ENCODE measurements around the gene HAT1. TPM values are rescaled to one million over a fixed set of nuclear protein-coding genes. Genes with fewer than 3 reads are reported as not detected.

The HAT1 gene
- 10 to 100 TPM in 1 of 2 donors, 1 to 10 TPM in 1; 7.2 to 29.4 TPM for polyA plus RNA-seq

DNA sequence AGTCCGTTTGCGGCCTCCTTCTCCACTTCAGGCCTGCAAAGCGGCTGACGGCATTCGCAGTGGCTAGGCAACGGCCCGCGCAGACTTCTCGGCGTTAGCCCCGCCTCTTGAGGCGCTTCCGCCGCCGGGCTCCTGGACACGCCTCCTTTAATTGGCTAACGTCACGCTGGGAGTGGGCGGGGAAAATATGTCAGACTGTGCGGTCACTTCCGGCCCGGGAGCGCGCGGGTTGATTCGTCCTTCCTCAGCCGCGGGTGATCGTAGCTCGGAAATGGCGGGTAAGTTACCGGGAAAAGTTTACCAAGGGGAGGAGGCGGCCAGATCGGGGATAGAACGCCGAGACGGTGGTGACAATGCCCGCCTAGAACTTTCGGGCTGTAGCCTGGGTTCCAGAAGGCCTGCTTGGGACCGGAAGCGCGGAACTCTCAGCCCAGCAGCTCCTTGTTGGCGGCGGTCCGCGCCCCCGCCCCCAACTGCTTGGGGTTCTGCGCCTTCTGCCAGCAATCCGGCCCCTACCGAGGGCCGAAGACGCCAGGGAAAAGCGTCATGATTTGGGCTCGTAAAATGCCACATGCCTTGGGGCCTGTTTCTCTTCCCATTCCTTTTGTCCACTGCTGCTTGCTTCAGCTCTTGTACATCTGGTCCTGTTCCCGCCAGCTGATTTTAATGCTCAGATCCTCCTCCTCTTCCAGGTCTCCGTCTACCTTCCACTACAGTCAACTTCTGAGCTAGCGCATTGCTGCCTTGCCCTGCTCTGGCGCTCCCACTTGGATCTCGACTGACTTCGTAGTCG is at the start of gene HAT1:
HAT1 (plus strand) TSS at position 232 of the 793 bp plus-strand sequence; CDS start at position 272, 40 bp downstream.
- peaks cover 0 to under 1% of the 10 kb centered on the region in 2 donors for H3K36me3 ChIP-seq (ENCODE audit: control insufficient read depth in 2 of 2, insufficient read depth in 2 of 2, low read length in 1 of 2)
- H3K9me3 ChIP-seq (ENCODE audit: control insufficient read depth in 2 of 2, insufficient read depth in 1 of 2, low read depth in 1 of 2, low read length in 1 of 2): no peaks in the 10 kb centered on the region
- peak within 1 kb of the TSS; percentile 82 to 96 for H3K4me3 ChIP-seq (ENCODE audit: low read depth in 1 of 2, low read length in 2 of 2)
- no peaks in the 10 kb centered on the region for H3K27me3 ChIP-seq (ENCODE audit: control insufficient read depth in 1 of 2, insufficient read depth in 2 of 2, low read length in 2 of 2)
- WGBS, 2 donors: 0% methylated on average over 61 of the region's 61 CpGs
- H3K27ac ChIP-seq (ENCODE audit: low read depth in 2 of 2, low read length in 1 of 2): peak within 1 kb of the TSS; percentile 90 to 97
- no peaks in the 10 kb centered on the region for H3K4me1 ChIP-seq (ENCODE audit: control insufficient read depth in 2 of 2, insufficient read depth in 2 of 2, low read length in 1 of 2)

DNA sequence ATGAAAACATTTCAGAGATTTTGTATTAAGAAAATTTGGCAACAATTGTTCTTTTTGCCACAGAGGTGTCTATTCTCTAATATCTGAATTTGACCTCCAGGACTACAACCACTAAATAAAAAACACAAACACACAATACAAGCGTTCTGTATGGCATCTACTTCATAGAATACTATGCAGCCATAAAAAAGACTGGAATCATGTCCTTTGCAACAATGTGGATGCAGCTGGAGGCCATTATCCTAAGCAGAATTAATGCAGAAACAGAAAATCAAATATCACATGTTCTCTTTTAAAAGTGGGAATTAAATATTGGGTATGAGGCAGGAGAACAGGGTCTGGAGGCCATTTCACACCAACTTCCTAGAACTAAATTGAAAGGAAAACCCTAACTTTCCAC is 47.7 kb upstream of the HAT1 start:
- no peaks in the 10 kb centered on the region for H3K27me3 ChIP-seq (ENCODE audit: control insufficient read depth in 1 of 2, insufficient read depth in 2 of 2, low read length in 2 of 2)
- no peak overlapping the region for H3K27ac ChIP-seq (ENCODE audit: low read depth in 2 of 2, low read length in 1 of 2)
- no peaks in the 10 kb centered on the region for H3K4me1 ChIP-seq (ENCODE audit: control insufficient read depth in 2 of 2, insufficient read depth in 2 of 2, low read length in 1 of 2)
- no peaks in the 10 kb centered on the region for H3K9me3 ChIP-seq (ENCODE audit: control insufficient read depth in 2 of 2, insufficient read depth in 1 of 2, low read depth in 1 of 2, low read length in 1 of 2)
- 95 to 97% methylated on average over 1 of the region's 1 CpG for WGBS, 2 donors
- H3K36me3 ChIP-seq (ENCODE audit: control insufficient read depth in 2 of 2, insufficient read depth in 2 of 2, low read length in 1 of 2): peaks cover 0 to 3% of the 10 kb centered on the region in 2 donors
- no peak overlapping the region for H3K4me3 ChIP-seq (ENCODE audit: low read depth in 1 of 2, low read length in 2 of 2)

DNA sequence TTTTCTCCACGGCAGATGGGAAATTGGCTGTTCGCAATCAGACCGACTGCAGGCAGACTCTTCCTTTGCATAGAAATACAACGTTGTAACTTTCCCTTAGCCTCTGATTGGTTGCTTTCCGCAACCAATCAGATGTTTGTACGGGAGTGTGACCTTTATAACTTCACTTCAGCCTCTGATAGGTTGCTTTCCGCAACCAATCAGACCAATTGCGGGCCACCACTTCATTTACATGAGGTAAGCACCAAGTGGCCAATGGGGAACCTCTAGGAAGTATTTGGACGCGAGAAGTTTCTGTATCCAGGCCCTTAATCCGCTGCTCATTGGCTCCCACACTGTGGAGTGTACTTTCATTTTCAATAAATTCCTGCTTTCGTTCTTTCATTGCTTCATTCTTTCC is 47.3 kb upstream of the HAT1 start:
- no peak overlapping the region for H3K27ac ChIP-seq (ENCODE audit: low read depth in 2 of 2, low read length in 1 of 2)
- no peaks in the 10 kb centered on the region for H3K4me1 ChIP-seq (ENCODE audit: control insufficient read depth in 2 of 2, insufficient read depth in 2 of 2, low read length in 1 of 2)
- no peaks in the 10 kb centered on the region for H3K9me3 ChIP-seq (ENCODE audit: control insufficient read depth in 2 of 2, insufficient read depth in 1 of 2, low read depth in 1 of 2, low read length in 1 of 2)
- peaks cover 0 to 3% of the 10 kb centered on the region in 2 donors for H3K36me3 ChIP-seq (ENCODE audit: control insufficient read depth in 2 of 2, insufficient read depth in 2 of 2, low read length in 1 of 2)
- no peaks in the 10 kb centered on the region for H3K27me3 ChIP-seq (ENCODE audit: control insufficient read depth in 1 of 2, insufficient read depth in 2 of 2, low read length in 2 of 2)
- no peak overlapping the region for H3K4me3 ChIP-seq (ENCODE audit: low read depth in 1 of 2, low read length in 2 of 2)
- WGBS, 2 donors: 89 to 90% methylated on average over 12 of the region's 12 CpGs

DNA sequence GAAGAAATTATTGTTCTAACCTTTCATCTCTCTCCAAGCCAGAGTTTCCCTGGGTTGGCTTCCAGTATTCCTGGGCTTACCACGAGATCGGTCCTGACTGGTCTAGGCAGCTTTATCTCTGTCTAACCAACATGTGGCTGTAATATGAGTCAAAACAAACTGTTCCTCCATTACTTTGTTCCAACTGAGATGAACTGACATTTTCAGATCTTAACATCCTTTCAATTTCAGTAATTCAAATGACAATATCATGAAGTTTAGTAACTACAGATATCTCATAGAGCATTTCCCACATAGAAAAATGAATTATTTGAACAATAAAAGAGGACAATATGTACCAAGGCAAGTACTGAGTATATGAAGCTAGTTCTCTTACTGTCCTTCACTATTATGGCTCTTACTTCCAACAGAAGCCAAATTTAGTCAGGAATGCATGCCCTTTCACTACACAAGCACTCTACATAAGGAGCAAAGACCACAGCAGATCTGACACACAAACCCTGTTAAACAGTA is 43.7 kb upstream of the HAT1 start:
- H3K4me3 ChIP-seq (ENCODE audit: low read depth in 1 of 2, low read length in 2 of 2): no peak overlapping the region
- H3K27me3 ChIP-seq (ENCODE audit: control insufficient read depth in 1 of 2, insufficient read depth in 2 of 2, low read length in 2 of 2): no peaks in the 10 kb centered on the region
- no peaks in the 10 kb centered on the region for H3K9me3 ChIP-seq (ENCODE audit: control insufficient read depth in 2 of 2, insufficient read depth in 1 of 2, low read depth in 1 of 2, low read length in 1 of 2)
- no peak overlapping the region for H3K27ac ChIP-seq (ENCODE audit: low read depth in 2 of 2, low read length in 1 of 2)
- H3K36me3 ChIP-seq (ENCODE audit: control insufficient read depth in 2 of 2, insufficient read depth in 2 of 2, low read length in 1 of 2): no peaks in the 10 kb centered on the region
- H3K4me1 ChIP-seq (ENCODE audit: control insufficient read depth in 2 of 2, insufficient read depth in 2 of 2, low read length in 1 of 2): no peaks in the 10 kb centered on the region
- 19 to 21% methylated on average over 2 of the region's 2 CpGs for WGBS, 2 donors

DNA sequence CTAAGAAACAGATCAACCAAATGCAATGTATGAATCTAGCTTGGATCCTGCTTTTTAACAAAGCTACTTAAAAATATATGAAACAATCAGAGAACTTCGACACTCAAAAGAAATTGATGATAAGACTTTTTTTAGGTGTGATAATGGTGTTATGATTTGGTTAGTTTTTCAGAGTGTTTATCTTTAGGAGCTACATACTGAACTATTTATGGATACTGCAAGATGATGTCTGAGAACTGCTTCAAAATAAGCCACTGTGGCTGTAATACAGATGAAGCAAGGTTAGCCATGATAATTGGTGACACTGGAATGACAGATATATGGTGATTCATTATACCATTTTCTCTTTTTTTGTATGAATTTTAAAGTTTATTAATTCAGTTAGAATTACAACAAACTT is 42.4 kb upstream of the HAT1 start:
- Histone ChIP-seq H3K27me3 (ENCODE audit: control insufficient read depth in 1 of 2, insufficient read depth in 2 of 2, low read length in 2 of 2) (no peaks in the 10 kb centered on the region), H3K4me3 (ENCODE audit: low read depth in 1 of 2, low read length in 2 of 2) (no peak overlapping the region), H3K9me3 (ENCODE audit: control insufficient read depth in 2 of 2, insufficient read depth in 1 of 2, low read depth in 1 of 2, low read length in 1 of 2) (no peaks in the 10 kb centered on the region), H3K4me1 (ENCODE audit: control insufficient read depth in 2 of 2, insufficient read depth in 2 of 2, low read length in 1 of 2) (no peaks in the 10 kb centered on the region), H3K27ac (ENCODE audit: low read depth in 2 of 2, low read length in 1 of 2) (no peak overlapping the region), H3K36me3 (ENCODE audit: control insufficient read depth in 2 of 2, insufficient read depth in 2 of 2, low read length in 1 of 2) (no peaks in the 10 kb centered on the region)
- WGBS, 2 donors: 79 to 81% methylated on average over 1 of the region's 1 CpG

- Histone ChIP-seq H3K4me1 (ENCODE audit: control insufficient read depth in 2 of 2, insufficient read depth in 2 of 2, low read length in 1 of 2) (no peaks in the 10 kb centered on the region), H3K27ac (ENCODE audit: low read depth in 2 of 2, low read length in 1 of 2) (no peak overlapping the region), H3K27me3 (ENCODE audit: control insufficient read depth in 1 of 2, insufficient read depth in 2 of 2, low read length in 2 of 2) (no peaks in the 10 kb centered on the region), H3K9me3 (ENCODE audit: control insufficient read depth in 2 of 2, insufficient read depth in 1 of 2, low read depth in 1 of 2, low read length in 1 of 2) (no peaks in the 10 kb centered on the region), H3K36me3 (ENCODE audit: control insufficient read depth in 2 of 2, insufficient read depth in 2 of 2, low read length in 1 of 2) (no peaks in the 10 kb centered on the region), H3K4me3 (ENCODE audit: low read depth in 1 of 2, low read length in 2 of 2) (no peak overlapping the region)
- 89 to 93% methylated on average over 3 of the region's 3 CpGs for WGBS, 2 donors
Measured at GRCh38 chr2:171880774-171881173, 41.5 kb upstream of the HAT1 start.

DNA sequence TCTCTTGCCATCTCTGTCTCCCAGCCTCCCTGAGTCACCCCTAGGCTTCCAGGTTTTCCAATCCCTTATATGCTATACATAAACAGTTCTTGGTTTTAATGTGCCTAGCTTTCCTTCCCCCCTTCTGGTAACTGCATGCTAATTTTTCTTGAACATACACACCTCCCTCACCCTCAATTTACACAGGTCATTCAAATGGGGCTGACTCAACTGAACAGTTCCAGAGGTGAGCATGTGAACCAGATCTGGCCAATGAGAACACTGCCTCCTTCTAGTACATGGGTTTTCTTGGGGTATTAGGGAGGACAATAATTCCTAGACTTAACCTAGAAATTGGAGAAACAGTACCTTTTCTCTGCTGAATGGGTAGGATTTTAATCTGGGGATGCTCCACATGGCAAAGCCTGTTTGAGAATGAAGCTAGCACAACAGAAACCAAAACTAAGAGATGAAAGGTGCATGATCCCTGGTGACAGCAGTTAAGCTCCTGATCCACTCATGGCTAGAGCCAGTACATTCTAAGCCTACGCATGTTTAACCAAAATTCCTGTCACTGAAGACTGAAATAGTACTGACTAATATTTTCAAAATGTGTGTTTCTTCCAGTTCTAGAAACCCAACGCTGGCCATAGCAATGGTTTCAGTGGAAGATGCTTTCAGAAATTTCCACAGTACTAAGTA is 40.0 kb upstream of the HAT1 start:
- Histone ChIP-seq H3K27ac (ENCODE audit: low read depth in 2 of 2, low read length in 1 of 2) (peak overlapping the region in 1 of 2 donors; percentile 31), H3K36me3 (ENCODE audit: control insufficient read depth in 2 of 2, insufficient read depth in 2 of 2, low read length in 1 of 2) (no peaks in the 10 kb centered on the region), H3K4me1 (ENCODE audit: control insufficient read depth in 2 of 2, insufficient read depth in 2 of 2, low read length in 1 of 2) (no peaks in the 10 kb centered on the region), H3K4me3 (ENCODE audit: low read depth in 1 of 2, low read length in 2 of 2) (no peak overlapping the region), H3K9me3 (ENCODE audit: control insufficient read depth in 2 of 2, insufficient read depth in 1 of 2, low read depth in 1 of 2, low read length in 1 of 2) (no peaks in the 10 kb centered on the region), H3K27me3 (ENCODE audit: control insufficient read depth in 1 of 2, insufficient read depth in 2 of 2, low read length in 2 of 2) (no peaks in the 10 kb centered on the region)
- 48 to 64% methylated on average over 2 of the region's 2 CpGs for WGBS, 2 donors

- Histone ChIP-seq H3K4me3 (ENCODE audit: low read depth in 1 of 2, low read length in 2 of 2) (no peak overlapping the region), H3K9me3 (ENCODE audit: control insufficient read depth in 2 of 2, insufficient read depth in 1 of 2, low read depth in 1 of 2, low read length in 1 of 2) (no peaks in the 10 kb centered on the region), H3K27me3 (ENCODE audit: control insufficient read depth in 1 of 2, insufficient read depth in 2 of 2, low read length in 2 of 2) (no peaks in the 10 kb centered on the region), H3K4me1 (ENCODE audit: control insufficient read depth in 2 of 2, insufficient read depth in 2 of 2, low read length in 1 of 2) (no peaks in the 10 kb centered on the region), H3K36me3 (ENCODE audit: control insufficient read depth in 2 of 2, insufficient read depth in 2 of 2, low read length in 1 of 2) (no peaks in the 10 kb centered on the region), H3K27ac (ENCODE audit: low read depth in 2 of 2, low read length in 1 of 2) (no peak overlapping the region)
- 92% methylated on average over 5 of the region's 5 CpGs for whole genome bisulfite sequencing, 2 donors
Measured at GRCh38 chr2:171883275-171883893, 38.9 kb upstream of the HAT1 start.

DNA sequence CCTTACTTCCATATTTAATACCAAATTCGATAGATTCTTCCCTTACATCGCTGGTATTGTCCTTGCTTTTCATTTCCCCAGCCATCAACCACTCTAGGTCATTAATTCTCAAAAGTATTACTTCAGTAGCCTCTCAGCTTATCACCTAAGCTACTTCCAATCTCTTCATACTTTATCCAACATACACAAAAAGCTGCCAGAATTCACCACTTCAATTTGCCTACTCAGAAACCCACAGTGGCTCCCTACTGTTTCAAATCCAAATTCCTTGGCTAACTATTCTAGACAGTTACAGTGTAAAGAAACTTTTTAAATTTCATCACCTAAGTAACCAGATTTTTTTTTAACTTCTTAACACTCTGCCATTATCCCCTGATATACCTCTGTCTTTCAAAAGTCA is 32.9 kb upstream of the HAT1 start:
- Histone ChIP-seq H3K4me3 (ENCODE audit: low read depth in 1 of 2, low read length in 2 of 2) (no peak overlapping the region), H3K9me3 (ENCODE audit: control insufficient read depth in 2 of 2, insufficient read depth in 1 of 2, low read depth in 1 of 2, low read length in 1 of 2) (no peaks in the 10 kb centered on the region), H3K36me3 (ENCODE audit: control insufficient read depth in 2 of 2, insufficient read depth in 2 of 2, low read length in 1 of 2) (no peaks in the 10 kb centered on the region), H3K4me1 (ENCODE audit: control insufficient read depth in 2 of 2, insufficient read depth in 2 of 2, low read length in 1 of 2) (peaks cover 0 to 2% of the 10 kb centered on the region in 2 donors), H3K27me3 (ENCODE audit: control insufficient read depth in 1 of 2, insufficient read depth in 2 of 2, low read length in 2 of 2) (no peaks in the 10 kb centered on the region), H3K27ac (ENCODE audit: low read depth in 2 of 2, low read length in 1 of 2) (no peak overlapping the region)
- 96 to 98% methylated on average over 2 of the region's 2 CpGs for WGBS, 2 donors

Data from esophagus (tissue), 2 donors.